HG03432 (cell line): ENCODE data around the gene PPT1.
"Not testable (repeated sequence)": the region's sequence is repeated elsewhere in the genome, so short reads cannot be mapped to it uniquely, and the experiment has no call there.

Source experiments
- ATAC-seq: cut with Tn5 transposase; IDR thresholded peaks from one replicate; pipeline ENCODE4 v1.9.1; 2021; ENCODE audit warnings: mild to moderate bottlenecking, moderate library complexity; ENCODE audit not compliant: unreplicated experiment

PPT1 gene

DNA sequence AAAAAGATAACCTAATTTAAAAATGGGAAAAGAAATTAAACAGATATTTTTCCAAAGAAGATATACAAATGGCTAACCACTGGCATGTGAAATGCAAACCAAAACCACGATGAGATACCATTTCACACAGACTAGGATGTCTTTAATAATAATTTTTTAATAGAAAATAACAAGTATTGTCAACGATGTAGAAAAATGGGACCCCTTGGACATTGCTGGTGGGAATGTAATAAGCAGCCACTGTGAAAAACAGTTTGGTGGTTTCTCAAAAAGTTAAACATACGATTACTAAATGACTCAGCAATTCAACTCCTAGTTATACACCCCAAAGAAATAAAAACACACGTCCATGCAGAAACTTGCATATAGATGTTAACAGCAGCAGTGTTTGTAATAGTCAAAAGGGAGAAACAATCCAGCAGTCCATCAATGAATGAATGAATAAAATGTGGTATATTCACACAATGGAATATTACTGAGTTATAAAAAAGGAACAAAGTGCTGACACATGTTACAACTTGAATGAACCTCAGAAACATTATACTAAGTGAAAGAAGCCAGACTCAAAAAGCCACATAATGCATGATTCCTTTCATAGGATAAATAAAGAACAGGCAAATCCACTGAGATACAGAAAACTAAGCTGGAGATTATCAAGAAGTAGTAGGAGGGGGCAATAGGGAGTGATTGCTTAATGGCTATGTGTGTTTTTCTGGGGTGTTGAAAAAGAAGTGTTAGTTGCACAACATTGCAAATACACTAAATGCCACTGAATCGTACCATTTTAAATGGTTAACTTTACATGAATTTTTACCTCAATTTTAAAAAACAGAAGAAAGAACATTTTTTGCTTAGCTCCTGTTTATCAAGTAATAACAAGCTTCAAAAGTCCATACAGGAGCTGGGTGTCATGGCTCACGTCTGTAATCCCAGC is 4.1 kb downstream of the PPT1 start:
- no peak for ATAC-seq

- ATAC-seq = no peak
These were observed 4.8 kb downstream of the PPT1 start for GRCh38 chr1:40092241-40092640.

DNA sequence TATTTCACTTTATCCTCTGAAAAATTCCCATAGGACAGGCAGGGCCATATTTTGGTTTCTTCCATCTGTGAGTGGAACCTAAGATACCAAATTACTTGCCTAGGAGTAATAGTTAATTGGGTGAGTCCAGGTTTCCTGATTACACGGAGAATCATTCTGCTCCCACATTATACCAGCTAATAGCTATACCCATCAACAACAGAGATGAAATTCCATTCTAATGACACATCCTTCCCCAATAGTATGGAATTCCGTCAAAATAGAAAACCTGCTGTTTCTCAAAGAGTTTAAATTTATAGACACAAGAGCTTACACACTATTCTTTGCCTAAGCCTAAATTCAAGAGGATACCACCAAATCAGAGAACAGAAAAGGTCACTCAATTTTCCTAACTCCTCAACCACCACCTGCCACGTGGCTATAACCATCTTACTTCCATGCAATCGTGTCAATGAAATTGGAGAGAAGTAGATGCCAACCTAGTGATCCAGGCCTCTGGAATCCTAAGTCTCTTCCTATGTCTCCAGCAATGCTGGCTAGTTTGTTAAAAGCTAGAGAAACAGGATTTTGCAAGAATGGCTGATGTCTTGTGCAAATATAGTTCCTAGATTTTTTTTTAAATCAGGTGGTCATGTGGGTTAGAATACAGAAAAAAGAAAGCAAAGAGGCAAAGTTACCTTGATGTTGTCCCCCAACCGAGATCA is 6.2 kb downstream of the PPT1 start:
- no peak for ATAC-seq

- not testable (repeated sequence) for ATAC-seq
These were observed 12.3 kb downstream of the PPT1 start for GRCh38 chr1:40084750-40085149.

GRCh38 chr1:40081871-40082270 is 15.2 kb downstream of the PPT1 start:
- no peak for ATAC-seq

DNA sequence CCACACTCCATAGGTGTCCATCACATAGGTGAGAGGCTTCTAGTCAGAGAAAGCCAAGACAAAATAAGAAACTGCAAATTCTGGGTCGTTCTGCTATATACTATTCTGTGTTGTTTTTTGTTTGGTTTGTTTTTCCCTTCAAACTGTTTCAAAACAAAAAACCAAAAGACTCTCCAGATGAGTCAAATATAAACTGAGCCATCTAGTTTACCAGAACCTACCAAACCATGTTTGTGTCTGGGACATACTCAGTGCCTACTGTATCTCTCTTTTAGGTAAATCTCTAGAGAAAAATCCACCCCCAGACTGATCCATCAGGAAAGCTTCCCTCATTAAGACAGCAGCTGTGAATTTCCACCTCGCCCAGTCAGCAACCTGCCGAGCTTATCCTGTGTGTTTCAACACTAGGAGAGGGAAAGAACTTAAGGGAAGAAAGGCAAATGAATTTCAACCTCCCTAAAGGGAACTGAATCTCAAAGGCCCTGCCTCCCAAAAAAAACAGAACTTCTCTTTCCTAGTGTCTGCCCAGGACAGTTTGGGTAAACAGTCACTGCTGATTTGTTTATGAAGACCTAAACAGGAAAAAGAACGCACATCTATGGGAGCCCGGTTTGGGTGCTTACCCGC is 17.2 kb downstream of the PPT1 start:
- ATAC-seq = no peak

DNA sequence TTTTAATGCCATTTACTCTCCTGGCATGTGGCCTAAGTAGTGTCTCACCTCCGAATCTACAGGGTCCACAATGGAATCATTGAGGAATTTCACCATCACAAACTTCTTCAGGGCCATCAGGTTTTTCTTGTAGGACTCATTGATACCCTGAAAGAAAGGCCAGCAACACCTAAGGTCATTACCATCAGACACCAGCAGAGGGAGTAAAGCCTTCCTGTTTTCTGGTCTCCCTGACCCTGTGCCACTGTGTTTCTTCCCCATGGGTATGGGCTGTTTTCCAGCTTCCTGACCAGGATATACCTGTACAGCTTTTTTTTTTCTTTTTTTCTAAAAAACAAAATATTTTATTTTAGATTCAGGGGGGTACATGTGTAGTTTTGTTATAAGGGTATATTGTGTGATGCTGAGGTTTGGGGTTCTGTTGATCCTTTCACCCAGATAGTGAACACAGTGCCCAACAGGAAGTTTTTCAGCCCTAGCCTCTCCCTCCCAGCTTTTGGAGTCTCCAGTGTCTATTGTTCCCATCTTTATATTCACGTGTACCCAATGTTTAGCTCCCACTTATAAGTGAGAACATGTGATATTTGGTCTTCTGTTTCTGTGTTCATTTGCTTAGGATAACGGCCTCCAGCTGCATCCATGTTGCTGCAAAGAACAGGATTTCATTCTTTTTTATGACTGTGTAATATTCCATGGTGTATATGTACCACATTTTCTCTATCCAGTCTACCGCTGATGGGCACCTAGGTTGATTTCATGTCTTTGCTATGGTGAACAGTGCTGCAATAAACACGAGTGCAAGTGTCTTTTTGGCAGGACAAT is 18.3 kb downstream of the PPT1 start:
- ATAC-seq = no peak

DNA sequence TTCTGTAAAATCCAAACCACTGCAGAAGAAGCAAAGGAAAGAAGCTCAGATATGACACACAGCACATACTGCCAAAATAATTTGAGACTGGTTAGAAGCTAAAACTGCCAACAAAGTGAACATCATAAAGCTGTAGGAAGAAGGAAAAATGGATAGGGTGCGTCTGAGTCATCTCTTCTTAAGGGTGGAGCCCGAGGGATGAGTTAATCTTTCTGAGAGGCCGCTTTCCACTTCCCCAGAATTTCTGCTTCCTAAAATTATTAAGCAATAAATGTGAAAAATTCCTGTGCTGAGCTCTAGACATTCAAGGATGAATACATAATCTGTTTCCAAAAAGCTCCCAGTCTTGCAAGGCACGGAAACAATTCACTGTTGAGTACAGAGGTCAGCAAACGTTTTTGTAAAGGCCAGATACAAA is 20.1 kb downstream of the PPT1 start:
- no peak for ATAC-seq

GRCh38 chr1:40075266-40075665 is 21.8 kb downstream of the PPT1 start:
- ATAC-seq = no peak

DNA sequence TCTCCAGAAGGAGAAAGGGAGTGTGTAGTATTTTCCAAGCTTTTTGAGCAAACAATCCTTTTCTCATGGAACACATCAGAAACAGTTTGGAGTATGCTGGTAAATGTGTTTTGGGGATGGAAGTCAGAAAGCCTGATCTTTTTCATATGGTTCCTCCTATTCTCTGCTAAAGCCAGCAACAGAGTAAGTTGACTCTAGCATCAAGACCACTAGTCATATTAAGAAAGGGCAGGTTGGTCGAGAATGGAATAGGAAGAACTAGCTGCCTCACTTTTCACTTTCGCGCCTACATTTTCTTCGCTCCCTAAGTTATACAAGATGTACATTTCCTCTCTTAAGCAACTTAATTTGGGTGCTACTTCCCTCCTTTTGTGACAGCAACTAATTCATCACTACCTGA is 24.0 kb downstream of the PPT1 start:
- ATAC-seq = no peak

DNA sequence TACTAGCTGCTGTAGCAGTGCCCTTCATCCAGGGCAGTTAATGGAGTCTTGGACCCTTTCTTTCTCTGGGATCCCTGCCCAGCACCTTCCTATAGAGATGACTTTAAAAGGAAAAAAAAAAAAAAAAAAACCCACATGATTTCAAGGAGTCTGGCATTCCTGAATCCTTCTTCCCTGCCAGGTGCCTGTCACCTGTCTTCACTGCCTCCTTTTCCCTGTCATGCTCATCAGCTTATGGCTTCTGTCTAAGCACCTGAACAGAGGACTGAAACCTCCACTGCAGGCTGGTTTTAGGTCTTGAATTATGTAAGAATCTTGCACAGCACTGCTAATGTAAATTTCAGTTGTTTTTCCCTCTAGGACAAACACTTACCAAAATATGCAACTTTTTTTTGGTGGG is 24.9 kb downstream of the PPT1 start:
- no peak for ATAC-seq

- ATAC-seq = no peak
These were observed 29.2 kb downstream of the PPT1 start for GRCh38 chr1:40067851-40068250.

GRCh38 chr1:40067023-40067422 is 30.0 kb downstream of the PPT1 start:
- no peak for ATAC-seq

DNA sequence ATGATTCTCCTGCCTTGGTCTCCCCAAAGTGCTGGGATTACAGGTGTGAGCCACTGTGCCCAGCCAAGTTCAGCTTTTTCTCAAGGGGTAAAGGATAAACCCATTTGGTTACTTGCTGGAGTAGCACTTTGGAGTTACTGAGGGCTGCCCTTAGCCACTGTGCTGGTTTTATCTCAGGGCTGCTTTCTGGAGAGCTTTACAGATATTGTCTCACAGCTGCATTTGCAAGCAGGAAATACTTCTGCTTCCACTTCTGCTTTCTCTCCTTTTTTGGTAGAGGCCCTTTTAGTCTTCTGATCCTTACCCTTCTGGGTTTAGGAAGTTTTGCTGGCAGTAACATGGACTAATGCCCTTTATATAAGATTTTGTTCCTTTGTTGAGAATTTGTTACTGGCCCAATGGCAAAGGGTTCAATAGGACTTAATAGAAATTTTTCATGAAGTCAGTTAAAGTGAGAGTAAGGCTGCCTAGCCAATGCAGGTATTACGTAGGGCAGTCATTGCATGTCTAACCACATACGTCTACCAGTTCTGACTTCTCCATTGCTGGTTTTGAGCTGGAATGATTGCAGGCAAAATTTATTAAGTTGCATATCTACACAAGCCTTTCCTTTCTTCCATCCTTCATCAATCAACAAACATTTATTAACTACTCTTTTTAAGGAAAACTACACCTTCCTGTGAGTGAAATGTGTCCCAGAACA is 32.1 kb downstream of the PPT1 start:
- ATAC-seq = peak; percentile 72

DNA sequence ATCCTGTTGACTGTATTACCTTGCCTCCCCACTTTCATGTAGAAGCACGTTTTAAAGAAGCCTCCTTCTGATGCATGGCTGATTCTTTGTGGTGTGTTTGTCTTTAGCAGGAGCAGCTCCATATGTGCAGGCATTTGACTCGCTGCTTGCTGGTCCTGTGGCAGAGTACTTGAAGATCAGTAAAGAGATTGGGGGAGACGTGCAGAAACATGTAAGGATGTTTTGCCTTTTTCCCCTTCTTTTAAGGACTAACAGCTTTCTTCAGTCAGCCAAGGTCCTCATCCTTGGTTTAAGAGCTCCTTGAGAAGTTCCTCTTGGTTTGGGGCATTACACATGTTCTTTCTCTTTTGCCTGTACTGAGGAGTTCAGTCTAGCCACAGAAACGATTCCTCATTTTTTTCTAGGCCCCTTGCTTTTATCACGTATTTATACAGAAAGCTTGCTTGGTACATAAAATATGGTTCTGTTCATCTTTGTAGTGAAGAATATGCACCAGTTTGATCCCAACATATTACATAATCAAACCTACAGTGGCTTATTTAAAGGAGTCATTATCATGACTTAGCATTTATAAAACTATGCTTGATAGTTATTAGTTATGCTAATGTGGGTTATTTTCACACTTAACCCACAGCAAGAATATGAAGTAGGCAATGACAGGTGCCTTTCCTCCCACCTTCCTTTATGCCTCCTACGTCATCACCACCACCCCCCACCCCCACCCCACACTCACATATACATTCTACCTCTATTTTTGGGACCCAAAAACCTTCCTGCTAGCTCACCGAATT is 36.9 kb downstream of the PPT1 start:
- no peak for ATAC-seq

- peak; percentile 51 for ATAC-seq
These were observed 37.6 kb downstream of the PPT1 start for GRCh38 chr1:40059338-40059959.

- ATAC-seq = no peak
These were observed 38.4 kb downstream of the PPT1 start for GRCh38 chr1:40058453-40059337.

- ATAC-seq = no peak
These were observed 39.0 kb downstream of the PPT1 start for GRCh38 chr1:40058097-40058452.
